Hepatocyte (in vitro differentiated cells): Measurements from ENCODE around the gene IDUA. TPM values are rescaled to one million over a fixed set of nuclear protein-coding genes. Genes with fewer than 3 reads are reported as not detected.
A peak's percentile ranks its signal among the peaks of the same experiment; 100 is the strongest.

Experiments used
- DNase-seq: peaks from one replicate; pipeline ENCODE4 v3.0.0-alpha.2; 2016; ENCODE audit warnings: low spot score
- H2AFZ ChIP-seq: fragments of 200-600 bp; sonication (generic); 2 replicates; pipeline ENCODE4 v1.6.0; 2016; ENCODE audit warnings: antibody characterized with exemption, mild to moderate bottlenecking
- H3K27ac ChIP-seq: fragments of 200-600 bp; sonication (generic); 2 replicates; pipeline ENCODE4 v1.5.1; 2016; ENCODE audit warnings: mild to moderate bottlenecking
- H3K27me3 ChIP-seq: fragments of 200-600 bp; sonication (generic); 2 replicates; pipeline ENCODE4 v1.6.1; 2016
- H3K36me3 ChIP-seq: fragments of 200-600 bp; sonication (generic); replicated peaks from 2 replicates; pipeline ENCODE4 v1.5.1; 2016; ENCODE audit warnings: low read depth; ENCODE audit not compliant: insufficient read depth
- H3K4me1 ChIP-seq: fragments of 200-600 bp; sonication (generic); 2 replicates; pipeline ENCODE4 v1.5.1; 2016; ENCODE audit warnings: mild to moderate bottlenecking, moderate library complexity; ENCODE audit not compliant: insufficient read depth
- H3K4me2 ChIP-seq: fragments of 200-600 bp; sonication (generic); 2 replicates; pipeline ENCODE4 v1.6.0; 2016
- H3K4me3 ChIP-seq: fragments of 200-600 bp; sonication (generic); 2 replicates; pipeline ENCODE4 v1.5.1; 2016; ENCODE audit warnings: mild to moderate bottlenecking
- H3K79me2 ChIP-seq: fragments of 200-600 bp; sonication (generic); 2 replicates; pipeline ENCODE4 v1.6.0; 2017; ENCODE audit warnings: mild to moderate bottlenecking
- H3K9me2 ChIP-seq: fragments of 200-600 bp; sonication (generic); replicated peaks from 2 replicates; pipeline ENCODE4 v1.6.0; 2017; ENCODE audit warnings: mild to moderate bottlenecking; ENCODE audit not compliant: insufficient read depth
- H3K9me3 ChIP-seq: fragments of 200-600 bp; sonication (generic); 2 replicates; pipeline ENCODE4 v1.5.1; 2016; ENCODE audit warnings: low read depth, mild to moderate bottlenecking
- H4K20me1 ChIP-seq: fragments of 200-600 bp; sonication (generic); 2 replicates; pipeline ENCODE4 v1.6.0; 2016; ENCODE audit warnings: mild to moderate bottlenecking; ENCODE audit not compliant: insufficient read depth, poor library complexity, severe bottlenecking
- CTCF ChIP-seq: fragments of 200-600 bp; sonication (generic); IDR thresholded peaks from 2 replicates; pipeline ENCODE4 v1.5.1; 2016; ENCODE audit warnings: antibody characterized with exemption, mild to moderate bottlenecking; ENCODE audit not compliant: poor library complexity
- EZH2 ChIP-seq: fragments of 200-600 bp; sonication (generic); IDR thresholded peaks from 2 replicates; pipeline ENCODE4 v1.6.1; 2016; ENCODE audit warnings: antibody characterized with exemption, mild to moderate bottlenecking, borderline replicate concordance
- EZH2phosphoT487 ChIP-seq: fragments of 200-600 bp; sonication (generic); IDR thresholded peaks from one replicate; pipeline ENCODE4 v1.6.1; 2018; ENCODE audit warnings: antibody characterized with exemption, mild to moderate bottlenecking, low read depth, moderate library complexity; ENCODE audit not compliant: unreplicated experiment, severe bottlenecking
- WGBS: methylation state at CpG from one replicate; pipeline ENCODE4 v1.1.6; 2016; ENCODE audit warnings: low lambda C conversion rate; ENCODE audit errors: missing lambda C conversion rate; 5-methylcytosine and 5-hydroxymethylcytosine counted together
- polyA plus RNA-seq: library from polyadenylated mRNA; unstranded; fragments of >200 nt; fragmentation: Nextera tagmentation; extraction: Ambion mirVana; gene quantifications from 2 replicates; pipeline ENCODE4 v1.2.1, GENCODE V29; 2016
- total RNA-seq: library from RNA; depleted of rRNA; stranded (reverse); fragments of >200 nt; gene quantifications from 2 replicates; pipeline ENCODE4 v1.2.3, GENCODE V29; 2014

IDUA gene
- total and polyA plus RNA-seq, 2 experiments from 2014 or later = 13.1 to 82.6 TPM

- no peak overlapping the region for H3K4me3 ChIP-seq
- H3K79me2 ChIP-seq = peaks cover 4% of the 10 kb centered on the region
- 96% methylated on average over 38 of the region's 48 CpGs for whole genome bisulfite sequencing
- TF ChIP-seq CTCF = no peak
- no peak for TF ChIP-seq EZH2
- TF ChIP-seq EZH2phosphoT487 = no peak
- no peaks in the 10 kb centered on the region for H3K9me2 ChIP-seq
- no peaks in the 10 kb centered on the region for H3K9me3 ChIP-seq
- no peak overlapping the region for H3K4me2 ChIP-seq
- H4K20me1 ChIP-seq = no peaks in the 10 kb centered on the region
- no peaks in the 10 kb centered on the region for H3K36me3 ChIP-seq
- H3K27me3 ChIP-seq = no peaks in the 10 kb centered on the region
- peaks cover 3% of the 10 kb centered on the region for H3K4me1 ChIP-seq
- H2AFZ ChIP-seq = no peak overlapping the region
- no peak for DNase-seq
- no peak overlapping the region for H3K27ac ChIP-seq
These were observed 20.4 kb upstream of the IDUA start for GRCh38 chr4:966266-967112.

GRCh38 chr4:967113-968104 lies 19.4 kb upstream of the IDUA start:
- H3K79me2 ChIP-seq = peaks cover 11% of the 10 kb centered on the region
- TF ChIP-seq EZH2 = no peak
- TF ChIP-seq CTCF = no peak
- no peak for TF ChIP-seq EZH2phosphoT487
- H3K36me3 ChIP-seq = no peaks in the 10 kb centered on the region
- no peaks in the 10 kb centered on the region for H3K27me3 ChIP-seq
- H3K9me2 ChIP-seq = no peaks in the 10 kb centered on the region
- no peak for DNase-seq
- peak overlapping the region; percentile 44 for H3K4me2 ChIP-seq
- H3K9me3 ChIP-seq = no peaks in the 10 kb centered on the region
- no peak overlapping the region for H3K27ac ChIP-seq
- H3K4me3 ChIP-seq = no peak overlapping the region
- 73% methylated on average over 41 of the region's 76 CpGs for WGBS
- no peaks in the 10 kb centered on the region for H4K20me1 ChIP-seq
- H3K4me1 ChIP-seq = peaks cover 12% of the 10 kb centered on the region
- no peak overlapping the region for H2AFZ ChIP-seq

- Histone ChIP-seq H3K9me3 (no peaks in the 10 kb centered on the region), H4K20me1 (no peaks in the 10 kb centered on the region), H3K79me2 (peaks cover 13% of the 10 kb centered on the region), H3K4me2 (peak overlapping the region; percentile 44), H3K4me1 (peaks cover 15% of the 10 kb centered on the region), H3K27me3 (no peaks in the 10 kb centered on the region), H3K4me3 (no peak overlapping the region), H3K27ac (no peak overlapping the region), H2AFZ (no peak overlapping the region), H3K9me2 (no peaks in the 10 kb centered on the region), H3K36me3 (no peaks in the 10 kb centered on the region)
- no peak for DNase-seq
- 49% methylated on average over 12 of the region's 24 CpGs for WGBS
- TF ChIP-seq EZH2 (no peak), CTCF (no peak), EZH2phosphoT487 (no peak)
These were observed 18.6 kb upstream of the IDUA start for GRCh38 chr4:968221-968620.
